K562 (cell line): ENCODE data around the gene ZNF235. TPM values are rescaled to one million over a fixed set of nuclear protein-coding genes. Genes with fewer than 3 reads are reported as not detected.

Experiments
- ATAC-seq: fragments of 200-7000 bp; cut with Tn5 transposase; 3 replicates; pipeline ENCODE4 v1.9.1; 2020; ENCODE audit warnings: moderate library complexity
- BruUV-seq: library from RNA; stranded (reverse); fragments of 400-500 nt; replicated peaks from 2 replicates; lab custom pipeline; 2021; lab: Mats Ljungman, UMichigan
- CTCF ChIA-PET: fragments of 300-600 bp; formaldehyde crosslinking; extraction: SDS; loops from one replicate; lab custom pipeline; 2021; ENCODE audit warnings: low intra/inter-chr PET ratio; lab: Yijun Ruan, JAX
- POLR2A ChIA-PET: fragments of 300-600, 350-650 bp; sonication (Branson Sonifier 250); formaldehyde crosslinking; extraction: SDS; loops from one replicate; lab custom pipeline; 2021; ENCODE audit warnings: antibody characterized with exemption, inconsistent platforms; lab: Yijun Ruan, JAX
- DNase-seq, 4 experiments: peaks; one replicate each; pipeline versions ENCODE4 v3.0.0 to v3.0.0-alpha.2; 2011 to 2018; ENCODE audit warnings: low spot score in 3 of 4, mixed read lengths in 3 of 4; ENCODE audit errors: extremely low read depth in 1 of 4
- FAIRE-seq: peaks from 2 replicates; lab custom pipeline; 2011; peaks lifted over from hg19 to GRCh38; lab: Jason Lieb, UNC
- H2AFZ ChIP-seq: 2 replicates; pipeline ENCODE4 v1.6.0; 2011; ENCODE audit warnings: low read depth, low read length, control low read depth, inconsistent platforms
- H3K27ac ChIP-seq: fragments of 200-600 bp; 3 replicates; pipeline ENCODE4 v1.8.0; 2011; ENCODE audit warnings: low read depth, mild to moderate bottlenecking, control low read depth, inconsistent platforms, low read length, moderate library complexity, mixed read lengths; ENCODE audit errors: extremely low read depth
- H3K27me3 ChIP-seq, 2 experiments: fragments of 300-600 bp in 1 of 2; 2 replicates in 1 of 2; 3 replicates in 1 of 2; pipeline versions ENCODE4 v1.6.0 to v1.8.0; 2011; ENCODE audit warnings: inconsistent platforms in 2 of 2, low read length in 2 of 2, mild to moderate bottlenecking in 1 of 2, mixed read lengths in 1 of 2, moderate library complexity in 1 of 2; ENCODE audit not compliant: control insufficient read depth in 2 of 2, insufficient read depth in 2 of 2
- H3K36me3 ChIP-seq: fragments of 300-600 bp; 3 replicates; pipeline ENCODE4 v1.8.0; 2011; ENCODE audit warnings: mild to moderate bottlenecking, low read length, inconsistent platforms; ENCODE audit not compliant: control insufficient read depth, insufficient read depth
- H3K4me1 ChIP-seq, 2 experiments: fragments of 200-600 bp in 1 of 2; replicated peaks in 1 of 2; 2 replicates in 1 of 2; 3 replicates in 1 of 2; pipeline versions ENCODE4 v1.5.1 to v1.8.0; 2011; ENCODE audit warnings: inconsistent platforms in 2 of 2, low read length in 2 of 2, mild to moderate bottlenecking in 1 of 2, mixed read lengths in 1 of 2, moderate library complexity in 1 of 2; ENCODE audit not compliant: control insufficient read depth in 2 of 2, insufficient read depth in 2 of 2
- H3K4me2 ChIP-seq: 2 replicates; pipeline ENCODE4 v1.6.1; 2011; ENCODE audit warnings: low read length, control low read depth, inconsistent platforms, mixed read lengths; ENCODE audit not compliant: insufficient read depth
- H3K4me3 ChIP-seq: fragments of 200-600 bp; sonication (generic), shearing (Covaris generic); 2 replicates; pipeline ENCODE4 v1.5.1; 2016; ENCODE audit warnings: control low read depth, inconsistent platforms
- H3K79me2 ChIP-seq: fragments of 200-600 bp; 3 replicates; pipeline ENCODE4 v1.8.0; 2011; ENCODE audit warnings: low read length, inconsistent platforms; ENCODE audit not compliant: control insufficient read depth, insufficient read depth
- H3K9ac ChIP-seq, 2 experiments: 2 replicates each; pipeline versions ENCODE4 v1.6.0 to v1.6.1; 2011; ENCODE audit warnings: low read depth in 2 of 2, low read length in 2 of 2, control low read depth in 1 of 2, inconsistent platforms in 1 of 2, mild to moderate bottlenecking in 1 of 2, mixed read lengths in 1 of 2; ENCODE audit not compliant: insufficient read depth in 1 of 2
- H3K9me1 ChIP-seq: one replicate; pipeline ENCODE4 v1.6.0; 2011; ENCODE audit warnings: inconsistent platforms, mild to moderate bottlenecking, low read length, moderate library complexity; ENCODE audit not compliant: control insufficient read depth, insufficient read depth
- H3K9me3 ChIP-seq: replicated peaks from 2 replicates; pipeline ENCODE4 v1.5.1; 2011; ENCODE audit warnings: low read depth, low read length, inconsistent platforms; ENCODE audit not compliant: control insufficient read depth, insufficient read depth
- H4K20me1 ChIP-seq: replicated peaks from 2 replicates; pipeline ENCODE4 v1.6.1; 2011; ENCODE audit warnings: low read length, inconsistent platforms, mixed read lengths; ENCODE audit not compliant: control insufficient read depth, insufficient read depth
- MYBL2 ChIP-seq, 2 experiments: fragments of 450-650 bp in 1 of 2; sonication (generic) in 1 of 2; formaldehyde crosslinking in 1 of 2; IDR thresholded peaks; 2 replicates each; pipeline versions ENCODE4 v1.6.1 to v1.8.1; 2017 to 2022; ENCODE audit warnings: borderline replicate concordance in 1 of 2, inconsistent platforms in 1 of 2, low read depth in 1 of 2, mild to moderate bottlenecking in 1 of 2, missing genetic modification reagents in 1 of 2, moderate library complexity in 1 of 2
- PBX2 ChIP-seq, 2 experiments: IDR thresholded peaks in 1 of 2; conservative IDR thresholded peaks in 1 of 2; 2 replicates each; pipeline ENCODE4 v1.6.1; 2016; ENCODE audit warnings: low read depth in 2 of 2, mild to moderate bottlenecking in 1 of 2, missing compliant biosample characterization in 1 of 2, missing genetic modification characterization in 1 of 2, moderate library complexity in 1 of 2
- SFPQ ChIP-seq: fragments of 200-400 bp; formaldehyde crosslinking; IDR thresholded peaks from 2 replicates; pipeline ENCODE4 v1.6.1; 2017; ENCODE audit warnings: mild to moderate bottlenecking, low read depth, low read length, moderate library complexity
- TBL1XR1 ChIP-seq, 2 experiments: IDR thresholded peaks; 2 replicates each; pipeline ENCODE4 v1.6.1; 2012; ENCODE audit warnings: improper control_type of control experiment in 2 of 2, low read length in 2 of 2, mild to moderate bottlenecking in 1 of 2
- TEAD2 ChIP-seq: fragments of 450-650 bp; IDR thresholded peaks from 2 replicates; pipeline ENCODE4 v1.6.1; 2016; ENCODE audit warnings: missing genetic modification characterization, control low read depth, missing compliant biosample characterization
- WGBS: fragments of 100-300 bp; shearing (Covaris generic); methylation state at CpG from one replicate; pipeline ENCODE4 v1.1.6; 2016; ENCODE audit warnings: low coverage, mixed read lengths; ENCODE audit not compliant: insufficient coverage; ENCODE audit errors: missing lambda C conversion rate; 5-methylcytosine and 5-hydroxymethylcytosine counted together
- in situ Hi-C: fragments of 300-500 bp; cut with MboI; formaldehyde crosslinking; loops from 4 replicates; pipeline ENCODE4 v1.15.0; 2018; ENCODE audit warnings: inconsistent platforms, mixed read lengths
- intact Hi-C: fragments of 100-400 bp; cut with micrococcal nuclease; formaldehyde crosslinking; loops from 2 replicates; pipeline ENCODE4 v1.14.2; 2022
- polyA plus RNA-seq, 8 experiments: library from polyadenylated mRNA; depleted of rRNA in 4 of 8; stranded (reverse) in 5 of 8; unstranded in 3 of 8; fragments of >200 nt; fragmentation: Nextera tagmentation in 2 of 8; fragmentation: Illumina TruSeq in 1 of 8; extraction: Ambion mirVana in 2 of 8; extraction: Trizol in 1 of 8; gene quantifications; 2 replicates each; pipeline versions ENCODE4 v1.2.1 to v1.2.3, GENCODE V29; 2011 to 2014; ENCODE audit warnings: inconsistent platforms in 1 of 8, missing spikeins in 1 of 8
- total RNA-seq, 7 experiments: library from RNA; depleted of rRNA in 6 of 7; stranded (reverse); fragments of >200 nt in 6 of 7; fragmentation: Illumina TruSeq in 2 of 7; extraction: Trizol in 2 of 7; gene quantifications; 2 replicates each; pipeline versions ENCODE4 v1.2.1 to v1.2.3, GENCODE V29; 2011 to 2021; ENCODE audit warnings: low replicate concordance in 1 of 7

The ZNF235 gene
- total and polyA plus RNA-seq, 9 of the 15 experiments (the other 6 are each of a cell fraction or from before 2014, with no cell fraction given): 0.68 to 2.9 (median 1.3) TPM

GRCh38 chr19:44258136-44258535 is 46.7 kb downstream of the ZNF235 start:
- Histone ChIP-seq H3K9ac (no peak overlapping the region), H3K27me3 (no peaks in the 10 kb centered on the region), H3K27ac (no peak overlapping the region), H3K4me1 (peaks cover 0 to 4% of the 10 kb centered on the region in 2 experiments; a peak in 2 of 5 replicates), H4K20me1 (no peaks in the 10 kb centered on the region), H3K9me3 (no peaks in the 10 kb centered on the region; the same call in 1 of the 2 replicates), H3K4me3 (no peak overlapping the region), H3K9me1 (no peaks in the 10 kb centered on the region), H3K36me3 (no peaks in the 10 kb centered on the region), H2AFZ (no peak overlapping the region), H3K4me2 (no peak overlapping the region), H3K79me2 (no peaks in the 10 kb centered on the region)
- DNase-seq: no peak
- ChIA-PET CTCF (no interaction called here), POLR2A (no interaction called here)
- WGBS: 0% methylated on average over 1 of the region's 1 CpG
- FAIRE-seq: no peak
- in situ Hi-C loops (no loop called here), intact Hi-C loops (no loop called here)
- no peak for ATAC-seq
- no TSS peak for BruUV-seq
- TF ChIP-seq TEAD2 (tag): no peak
- TF ChIP-seq SFPQ: no peak
- no peak for TF ChIP-seq PBX2 (CRISPR knock-in tag; IDR thresholded peaks at IDR 0.05; ENCODE audit: low read depth)
- no peak for TF ChIP-seq PBX2 (tag; conservative IDR thresholded peaks at IDR 0.05; ENCODE audit: low read depth)
- TF ChIP-seq MYBL2 (IDR thresholded peaks at IDR 0.05; ENCODE audit: low read depth): no peak
- TF ChIP-seq MYBL2 (CRISPR knock-in tag; IDR thresholded peaks at IDR 0.05; ENCODE audit: borderline replicate concordance): no peak
- no peak for TF ChIP-seq TBL1XR1 (IDR thresholded peaks at IDR 0.05; ENCODE audit: low read length in 2 of 2)
